Measurements from ENCODE around the gene EGR1.

DNA sequence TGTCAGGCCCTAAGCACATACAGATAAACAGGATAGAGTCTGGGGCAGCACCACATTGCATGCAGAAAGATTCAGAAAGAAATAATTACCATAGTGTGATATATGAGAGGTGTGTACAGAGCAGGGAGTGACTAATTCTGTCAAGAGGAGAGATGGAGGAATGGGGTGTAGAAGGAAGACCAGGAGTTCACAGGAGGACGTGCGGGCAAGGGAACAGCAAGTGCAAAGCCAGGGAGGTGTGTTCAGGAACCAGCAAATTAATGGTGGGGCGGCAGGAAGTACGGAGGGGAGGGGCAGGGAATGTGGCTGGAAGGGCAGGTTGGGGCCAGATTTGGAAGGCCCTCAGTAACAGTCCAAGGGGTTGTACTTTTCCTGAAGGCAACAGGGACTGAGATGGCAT, 17.4 kb downstream of the EGR1 start:
- TF ChIP-seq CTCF (IDR thresholded peaks at IDR 0.05; ENCODE audit: poor library complexity, severe bottlenecking): no peak
- no peak for TF ChIP-seq EZH2 (IDR thresholded peaks at IDR 0.05; ENCODE audit: borderline replicate concordance, insufficient read depth, low read length, poor library complexity, severe bottlenecking)
- no peak for TF ChIP-seq SMC3 (conservative IDR thresholded peaks at IDR 0.05; ENCODE audit: poor library complexity)

All from neural cell (in vitro differentiated cells).